Breast epithelium (tissue), 4 donors: ENCODE data around the gene CCDC12. TPM values are rescaled to one million over a fixed set of nuclear protein-coding genes. Genes with fewer than 3 reads are reported as not detected.
"Not testable (repeated sequence)": the region's sequence is repeated elsewhere in the genome, so short reads cannot be mapped to it uniquely, and the experiment has no call there.

ENCODE experiments used
- DNase-seq, 2 donors: peaks; one replicate each; pipeline ENCODE4 v3.0.0-alpha.2; 2019; ENCODE audit warnings: low spot score in 2 of 2
- H3K27ac ChIP-seq, 2 donors: fragments of 200-600 bp; sonication (generic) in 1 of 2; one replicate each; pipeline ENCODE4 v1.5.1; 2016 to 2019; ENCODE audit warnings: mild to moderate bottlenecking in 1 of 2
- H3K27me3 ChIP-seq, 2 donors: fragments of 200-600 bp; sonication (generic) in 1 of 2; one replicate each; pipeline versions ENCODE4 v1.5.1 to v1.6.0; 2017 to 2019; ENCODE audit warnings: control low read depth in 1 of 2, mild to moderate bottlenecking in 1 of 2
- H3K36me3 ChIP-seq: fragments of 200-600 bp; one replicate; pipeline ENCODE4 v1.5.1; 2019
- H3K4me1 ChIP-seq, 2 donors: fragments of 200-600 bp; sonication (generic); one replicate each; pipeline ENCODE4 v1.5.1; 2016 to 2019; ENCODE audit warnings: control low read depth in 1 of 2
- H3K4me3 ChIP-seq, 3 donors: fragments of 200-600 bp; sonication (generic); 1 replicate in 2 of 3; 2 replicates in 1 of 3; pipeline ENCODE4 v1.5.1; 2016 to 2019; ENCODE audit warnings: mild to moderate bottlenecking in 3 of 3, moderate library complexity in 2 of 3
- H3K9me3 ChIP-seq, 2 donors: fragments of 200-600 bp; sonication (generic) in 1 of 2; one replicate each; pipeline ENCODE4 v1.5.1; 2016 to 2019; ENCODE audit warnings: control low read depth in 1 of 2
- CTCF ChIP-seq, 3 donors: fragments of 450-650 bp; IDR thresholded peaks; one replicate each; pipeline ENCODE4 v1.5.1; 2016 to 2017; ENCODE audit warnings: antibody characterized with exemption in 3 of 3, mild to moderate bottlenecking in 3 of 3, moderate library complexity in 3 of 3
- POLR2A ChIP-seq: fragments of 450-650 bp; IDR thresholded peaks from one replicate; pipeline ENCODE4 v1.6.1; 2016; ENCODE audit warnings: antibody characterized with exemption, mild to moderate bottlenecking, moderate library complexity
- POLR2AphosphoS5 ChIP-seq, 3 donors: sonication (generic); formaldehyde crosslinking; IDR thresholded peaks; one replicate each; pipeline ENCODE4 v1.6.1; 2017; ENCODE audit warnings: antibody characterized with exemption in 3 of 3
- intact Hi-C: fragments of 100-400 bp; cut with DNase I; formaldehyde crosslinking; loops from one replicate; pipeline ENCODE4 v1.15.1; 2023; ENCODE audit warnings: low total_unique reads
- total RNA-seq, 3 donors: library from RNA; depleted of rRNA; stranded (reverse); fragments of >200 nt; gene quantifications; one replicate each; pipeline ENCODE4 v1.1.0, GENCODE V29; 2016

The CCDC12 gene
- total RNA-seq, 3 donors from 2014 or later, result 27.0 to 50.2 (median 43.9) TPM

DNA sequence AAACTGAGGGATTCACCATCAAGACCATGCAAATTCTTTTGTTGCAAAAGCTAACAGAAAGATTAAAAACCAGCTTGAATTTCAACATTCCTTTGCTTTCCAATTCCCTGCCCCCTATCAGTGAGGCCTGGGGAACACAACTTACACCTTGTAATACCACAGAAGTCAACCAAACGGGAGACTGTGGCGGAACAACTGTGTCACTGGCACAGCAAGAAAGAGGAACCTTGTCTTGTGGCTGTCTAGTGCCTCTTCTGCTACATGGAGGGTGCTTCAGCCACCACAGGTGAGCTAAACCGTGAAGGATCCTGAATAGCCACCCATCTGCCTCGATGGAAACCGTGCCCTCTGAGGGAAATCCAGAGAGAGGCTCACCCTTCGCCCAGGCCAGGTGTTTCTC, 11.4 kb downstream of the CCDC12 start:
- Histone ChIP-seq H3K9me3 (no peaks in the 10 kb centered on the region), H3K36me3 (no peaks in the 10 kb centered on the region), H3K27me3 (no peaks in the 10 kb centered on the region), H3K4me1 (peaks cover 4 to 21% of the 10 kb centered on the region in 2 donors), H3K4me3 (no peak overlapping the region), H3K27ac (peak overlapping the region in 1 of 2 donors; percentile 3)
- intact Hi-C loops, result no loop called here
- TF ChIP-seq POLR2A, result no peak
- TF ChIP-seq POLR2AphosphoS5 (IDR thresholded peaks at IDR 0.05), result no peak
- no peak for TF ChIP-seq CTCF (IDR thresholded peaks at IDR 0.05)
- DNase-seq, result no peak

- peak overlapping the region in 1 of 2 donors; percentile 43 for H3K27ac ChIP-seq
- DNase-seq, intact Hi-C loops, H3K36me3 ChIP-seq, H3K4me3 ChIP-seq, H3K9me3 ChIP-seq, H3K27me3 ChIP-seq: not testable (repeated sequence)
- peaks cover 11 to 32% of the 10 kb centered on the region in 2 donors for H3K4me1 ChIP-seq
Measured at GRCh38 chr3:46964038-46964590, 12.4 kb downstream of the CCDC12 start.

GRCh38 chr3:46962990-46963389, 13.6 kb downstream of the CCDC12 start:
- intact Hi-C loops, result no loop called here
- Histone ChIP-seq H3K4me1 (peaks cover 15 to 39% of the 10 kb centered on the region in 2 donors), H3K36me3 (no peaks in the 10 kb centered on the region), H3K27me3 (no peaks in the 10 kb centered on the region), H3K27ac (peak overlapping the region in 1 of 2 donors; percentile 1), H3K4me3 (no peak overlapping the region), H3K9me3 (no peaks in the 10 kb centered on the region)
- DNase-seq, result no peak
- no peak for TF ChIP-seq POLR2A
- TF ChIP-seq POLR2AphosphoS5 (IDR thresholded peaks at IDR 0.05), result no peak
- no peak for TF ChIP-seq CTCF (IDR thresholded peaks at IDR 0.05)

- TF ChIP-seq POLR2AphosphoS5 (IDR thresholded peaks at IDR 0.05) (no peak), POLR2A (no peak), CTCF (IDR thresholded peaks at IDR 0.05) (no peak)
- H3K27ac ChIP-seq, result peak overlapping the region in 1 of 2 donors; percentile 1
Measured at GRCh38 chr3:46962427-46962826, 14.1 kb downstream of the CCDC12 start.

GRCh38 chr3:46960835-46961234, 15.7 kb downstream of the CCDC12 start:
- no peak for TF ChIP-seq POLR2AphosphoS5 (IDR thresholded peaks at IDR 0.05)
- no peak for TF ChIP-seq CTCF (IDR thresholded peaks at IDR 0.05)
- no peak for TF ChIP-seq POLR2A
- peaks cover 15 to 30% of the 10 kb centered on the region in 2 donors for H3K4me1 ChIP-seq
- no peaks in the 10 kb centered on the region for H3K36me3 ChIP-seq
- H3K9me3 ChIP-seq, result no peaks in the 10 kb centered on the region
- no peak for DNase-seq
- intact Hi-C loops, result no loop called here
- H3K27ac ChIP-seq, result peak overlapping the region; percentile 80 to 86
- H3K4me3 ChIP-seq, result no peak overlapping the region
- H3K27me3 ChIP-seq, result no peaks in the 10 kb centered on the region

More at GRCh38 chr3:46962427-46962826, 14.1 kb downstream of the CCDC12 start:
- H3K36me3 ChIP-seq, result no peaks in the 10 kb centered on the region
- no peaks in the 10 kb centered on the region for H3K27me3 ChIP-seq
- intact Hi-C loops, result no loop called here
- H3K4me1 ChIP-seq, result peaks cover 15 to 35% of the 10 kb centered on the region in 2 donors
- no peak for DNase-seq
- H3K4me3 ChIP-seq, result no peak overlapping the region
- no peaks in the 10 kb centered on the region for H3K9me3 ChIP-seq
